Mucosa of rectum (tissue), 2 donors: ENCODE measurements around the gene TSPAN18.

Experiments used
- H3K27ac ChIP-seq, 2 donors: one replicate each; pipeline ENCODE4 v1.7.0; 2013; ENCODE audit warnings: inconsistent platforms in 2 of 2, low read depth in 2 of 2, low read length in 2 of 2
- H3K27me3 ChIP-seq, 2 donors: one replicate each; pipeline ENCODE4 v1.7.0; 2013; ENCODE audit warnings: low read length in 2 of 2; ENCODE audit not compliant: control insufficient read depth in 2 of 2, insufficient read depth in 2 of 2
- H3K36me3 ChIP-seq, 2 donors: one replicate each; pipeline ENCODE4 v1.7.0; 2013; ENCODE audit warnings: low read length in 2 of 2; ENCODE audit not compliant: control insufficient read depth in 2 of 2, insufficient read depth in 2 of 2
- H3K4me1 ChIP-seq, 2 donors: one replicate each; pipeline ENCODE4 v1.7.0; 2013; ENCODE audit warnings: low read length in 2 of 2, mild to moderate bottlenecking in 1 of 2; ENCODE audit not compliant: control insufficient read depth in 2 of 2, insufficient read depth in 2 of 2
- H3K4me3 ChIP-seq, 2 donors: one replicate each; pipeline ENCODE4 v1.7.0; 2013; ENCODE audit warnings: low read length in 2 of 2
- H3K9ac ChIP-seq, 2 donors: one replicate each; pipeline ENCODE4 v1.7.0; 2013; ENCODE audit warnings: low read length in 2 of 2, low read depth in 1 of 2, mild to moderate bottlenecking in 1 of 2
- H3K9me3 ChIP-seq, 2 donors: one replicate each; pipeline ENCODE4 v1.7.0; 2013; ENCODE audit warnings: low read length in 2 of 2; ENCODE audit not compliant: control insufficient read depth in 2 of 2
- donor health status: healthy.
- donor health status: Normal muscosa, but diverticular disease.

Gene TSPAN18

GRCh38 chr11:44766112-44766971, 39.6 kb downstream of the TSPAN18 start:
- Histone ChIP-seq H3K9me3 (no peaks in the 10 kb centered on the region), H3K9ac (no peak overlapping the region), H3K4me3 (no peak overlapping the region), H3K4me1 (peaks cover 0 to 2% of the 10 kb centered on the region in 2 donors), H3K27me3 (peaks cover 0 to 2% of the 10 kb centered on the region in 2 donors), H3K27ac (peak overlapping the region; percentile 30 to 59), H3K36me3 (no peaks in the 10 kb centered on the region)

GRCh38 chr11:44766972-44767278, 40.2 kb downstream of the TSPAN18 start:
- no peak overlapping the region for H3K9ac ChIP-seq
- peaks cover 0 to 2% of the 10 kb centered on the region in 2 donors for H3K4me1 ChIP-seq
- no peak overlapping the region for H3K4me3 ChIP-seq
- H3K9me3 ChIP-seq: no peaks in the 10 kb centered on the region
- no peaks in the 10 kb centered on the region for H3K36me3 ChIP-seq
- no peaks in the 10 kb centered on the region for H3K27me3 ChIP-seq
- H3K27ac ChIP-seq: peak overlapping the region in 1 of 2 donors; percentile 59

GRCh38 chr11:44767421-44767820, 40.7 kb downstream of the TSPAN18 start:
- H3K9ac ChIP-seq: no peak overlapping the region
- H3K9me3 ChIP-seq: no peaks in the 10 kb centered on the region
- H3K36me3 ChIP-seq: no peaks in the 10 kb centered on the region
- peak overlapping the region in 1 of 2 donors; percentile 59 for H3K27ac ChIP-seq
- H3K27me3 ChIP-seq: no peaks in the 10 kb centered on the region
- H3K4me1 ChIP-seq: peaks cover 0 to 2% of the 10 kb centered on the region in 2 donors
- no peak overlapping the region for H3K4me3 ChIP-seq

GRCh38 chr11:44770401-44770800, 43.6 kb downstream of the TSPAN18 start:
- peaks cover 0 to 2% of the 10 kb centered on the region in 2 donors for H3K27me3 ChIP-seq
- H3K9me3 ChIP-seq: no peaks in the 10 kb centered on the region
- no peak overlapping the region for H3K27ac ChIP-seq
- H3K4me1 ChIP-seq: peaks cover 0 to 5% of the 10 kb centered on the region in 2 donors
- no peaks in the 10 kb centered on the region for H3K36me3 ChIP-seq
- no peak overlapping the region for H3K4me3 ChIP-seq
- H3K9ac ChIP-seq: no peak overlapping the region

GRCh38 chr11:44771252-44771734, 44.5 kb downstream of the TSPAN18 start:
- H3K4me1 ChIP-seq: peaks cover 0 to 5% of the 10 kb centered on the region in 2 donors
- H3K9ac ChIP-seq: no peak overlapping the region
- no peak overlapping the region for H3K27ac ChIP-seq
- H3K27me3 ChIP-seq: peaks cover 0 to 2% of the 10 kb centered on the region in 2 donors
- no peaks in the 10 kb centered on the region for H3K9me3 ChIP-seq
- no peaks in the 10 kb centered on the region for H3K36me3 ChIP-seq
- no peak overlapping the region for H3K4me3 ChIP-seq

GRCh38 chr11:44771841-44772240, 45.1 kb downstream of the TSPAN18 start:
- Histone ChIP-seq H3K4me3 (no peak overlapping the region), H3K4me1 (peaks cover 0 to 3% of the 10 kb centered on the region in 2 donors), H3K9me3 (no peaks in the 10 kb centered on the region), H3K27me3 (peaks cover 0 to 2% of the 10 kb centered on the region in 2 donors), H3K27ac (no peak overlapping the region), H3K36me3 (no peaks in the 10 kb centered on the region), H3K9ac (no peak overlapping the region)

- no peaks in the 10 kb centered on the region for H3K36me3 ChIP-seq
- peaks cover 0 to 3% of the 10 kb centered on the region in 2 donors for H3K4me1 ChIP-seq
- H3K4me3 ChIP-seq: no peak overlapping the region
- peak overlapping the region in 1 of 2 donors; percentile 20 for H3K9ac ChIP-seq
- H3K9me3 ChIP-seq: no peaks in the 10 kb centered on the region
- peaks cover 0 to 2% of the 10 kb centered on the region in 2 donors for H3K27me3 ChIP-seq
- H3K27ac ChIP-seq: peak overlapping the region in 1 of 2 donors; percentile 33
These were observed 46.7 kb downstream of the TSPAN18 start for GRCh38 chr11:44773351-44773965.

- H3K27ac ChIP-seq: no peak overlapping the region
- H3K4me1 ChIP-seq: peaks cover 0 to 3% of the 10 kb centered on the region in 2 donors
- no peak overlapping the region for H3K9ac ChIP-seq
- peaks cover 0 to 2% of the 10 kb centered on the region in 2 donors for H3K27me3 ChIP-seq
- H3K4me3 ChIP-seq: no peak overlapping the region
- H3K9me3 ChIP-seq: no peaks in the 10 kb centered on the region
- H3K36me3 ChIP-seq: no peaks in the 10 kb centered on the region
These were observed 47.3 kb downstream of the TSPAN18 start for GRCh38 chr11:44774108-44774507.

- Histone ChIP-seq H3K27me3 (peaks cover 0 to 2% of the 10 kb centered on the region in 2 donors), H3K4me1 (peaks cover 0 to 3% of the 10 kb centered on the region in 2 donors), H3K9me3 (no peaks in the 10 kb centered on the region), H3K4me3 (no peak overlapping the region), H3K36me3 (no peaks in the 10 kb centered on the region), H3K27ac (no peak overlapping the region), H3K9ac (no peak overlapping the region)
These were observed 48.0 kb downstream of the TSPAN18 start for GRCh38 chr11:44774731-44775130.

GRCh38 chr11:44775366-44775984, 48.7 kb downstream of the TSPAN18 start:
- no peak overlapping the region for H3K4me3 ChIP-seq
- peaks cover 0 to 2% of the 10 kb centered on the region in 2 donors for H3K27me3 ChIP-seq
- H3K4me1 ChIP-seq: peaks cover 0 to 3% of the 10 kb centered on the region in 2 donors
- no peaks in the 10 kb centered on the region for H3K9me3 ChIP-seq
- no peak overlapping the region for H3K9ac ChIP-seq
- no peaks in the 10 kb centered on the region for H3K36me3 ChIP-seq
- no peak overlapping the region for H3K27ac ChIP-seq
